Measurements from ENCODE around the gene VDAC1.

The VDAC1 gene

DNA sequence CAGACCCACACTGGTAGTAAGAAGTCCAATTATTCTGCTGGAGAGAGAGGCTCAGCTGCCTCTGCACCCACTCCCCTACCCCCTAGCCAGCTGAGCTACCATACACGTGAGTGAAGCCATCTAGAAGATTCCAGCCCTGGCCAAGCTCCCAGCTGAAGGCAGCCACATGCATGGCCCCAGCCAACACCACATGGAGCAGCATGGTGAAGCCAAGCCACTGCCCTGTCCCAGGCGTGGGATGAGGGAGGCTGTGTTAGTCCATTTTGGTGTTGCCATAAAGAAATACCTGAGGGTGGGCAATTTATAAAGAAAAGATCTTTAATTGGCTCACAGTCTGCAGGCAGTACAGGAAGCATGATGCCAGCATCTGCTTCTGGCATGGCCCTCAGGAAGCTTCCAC lies 20.0 kb upstream of the VDAC1 start:
- no peak for DNase-seq (ENCODE audit: low read depth in 2 of 2)

DNA sequence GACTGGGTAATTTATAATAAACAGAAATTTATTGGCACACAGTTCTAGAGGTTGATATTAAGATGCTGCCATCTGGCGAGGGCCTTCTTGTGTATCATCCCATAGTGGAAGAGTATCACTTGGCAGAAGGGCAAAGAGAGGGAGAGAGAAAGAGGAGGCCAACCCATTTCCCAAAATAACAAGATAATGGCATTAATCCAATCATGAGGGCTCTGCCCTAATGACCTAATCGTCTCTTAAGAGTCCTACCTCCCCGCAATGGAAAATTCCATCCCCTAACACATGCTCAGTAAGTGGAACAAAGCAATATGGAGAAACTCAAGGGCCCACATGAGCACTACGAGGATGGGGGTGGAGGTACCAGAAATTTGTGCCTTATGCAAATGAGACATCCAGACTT lies 17.6 kb upstream of the VDAC1 start:
- DNase-seq (ENCODE audit: low read depth in 2 of 2) = no peak

DNA sequence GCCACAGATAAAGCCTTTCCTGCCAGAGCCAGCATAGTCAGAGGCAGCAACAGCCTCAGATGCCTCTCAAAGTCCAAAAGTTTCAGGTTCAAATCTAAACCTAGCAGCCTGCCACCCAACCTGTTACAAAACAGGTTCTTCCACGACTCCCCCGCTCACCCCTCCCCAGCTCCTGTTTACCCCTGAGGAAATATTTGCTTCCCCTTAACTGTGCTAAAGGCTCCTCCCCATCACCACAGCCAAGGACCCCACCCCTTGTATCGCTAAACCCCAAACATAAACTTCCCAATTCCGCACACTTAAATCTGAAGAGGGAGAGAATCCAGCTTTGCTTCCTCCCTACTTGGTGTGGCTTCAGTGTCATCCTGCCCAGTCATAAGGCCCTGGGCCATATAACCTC lies 15.4 kb upstream of the VDAC1 start:
- DNase-seq (ENCODE audit: low read depth in 2 of 2) = no peak

DNA sequence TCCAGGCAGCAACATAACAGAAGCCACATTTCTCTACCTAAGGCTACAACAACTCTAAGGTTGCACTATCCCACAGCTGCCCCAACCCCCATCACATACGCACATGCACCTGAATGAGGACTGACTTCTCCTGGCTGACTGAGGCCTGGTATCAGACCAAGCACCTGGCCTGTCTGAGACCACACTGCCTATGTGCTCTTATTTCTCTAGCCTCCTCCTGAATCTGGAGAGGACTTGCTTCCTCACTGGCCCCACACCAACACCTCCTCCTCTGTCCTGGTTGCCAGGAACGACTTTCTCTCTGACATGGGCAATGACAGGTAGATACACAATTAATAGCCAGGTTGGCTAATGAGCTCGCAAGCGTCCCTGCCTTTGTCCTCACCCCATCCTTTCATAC lies 14.9 kb upstream of the VDAC1 start:
- DNase-seq (ENCODE audit: low read depth in 2 of 2) = no peak

DNA sequence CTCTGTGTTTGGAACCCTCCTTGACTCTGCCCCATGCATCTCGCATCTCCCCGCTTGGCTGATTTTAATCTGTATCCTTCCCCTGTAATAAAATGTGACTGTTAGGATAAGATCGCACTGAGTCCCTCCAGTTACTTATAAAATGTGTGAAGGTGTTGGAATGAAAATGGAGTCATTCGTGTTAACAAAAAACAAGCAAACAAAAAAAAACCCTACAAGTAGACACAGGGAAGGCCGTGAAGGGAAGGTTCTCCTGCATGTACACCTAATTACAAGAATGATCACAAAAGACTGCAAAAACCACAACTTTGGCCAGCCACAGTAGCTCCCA lies 14.2 kb upstream of the VDAC1 start:
- DNase-seq (ENCODE audit: low read depth in 2 of 2) = no peak

DNA sequence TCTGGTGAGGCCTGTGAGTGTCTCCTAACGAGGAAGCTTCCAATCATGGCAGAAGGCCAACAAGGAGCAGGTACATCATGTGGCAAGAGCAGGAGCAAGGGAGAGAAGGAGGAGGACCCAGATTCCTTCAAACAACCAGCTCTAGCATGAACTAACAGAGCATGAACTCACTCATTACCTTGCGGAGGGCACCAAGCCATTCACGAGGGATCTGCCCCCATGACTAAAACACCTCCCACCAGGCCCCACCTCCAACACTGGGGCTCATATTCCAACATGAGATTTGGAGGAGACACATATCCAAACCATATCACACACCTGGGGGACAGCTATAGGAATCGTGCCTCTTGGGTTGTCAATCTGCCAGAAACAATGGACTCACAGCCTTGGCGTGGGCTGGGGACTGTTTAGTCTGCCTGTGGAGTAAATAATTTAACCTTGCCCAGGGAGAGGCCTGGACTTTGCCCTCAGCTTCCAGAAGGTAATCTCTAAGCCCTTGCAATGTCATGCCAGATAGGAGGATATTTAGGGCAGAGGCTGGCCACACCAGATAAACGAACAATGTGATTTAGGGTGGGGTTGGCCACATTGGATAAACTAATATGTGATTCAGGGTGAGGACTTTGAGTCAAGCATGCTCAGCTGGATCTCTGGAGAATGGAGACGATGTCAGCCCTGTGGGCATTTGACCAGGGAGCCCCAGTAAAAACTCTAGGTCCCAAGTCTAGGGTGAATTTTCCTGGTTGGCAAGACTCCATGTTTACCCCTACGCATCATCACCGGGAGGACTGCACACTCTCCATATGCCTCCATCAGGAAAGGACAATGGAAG lies 13.6 kb upstream of the VDAC1 start:
- no peak for DNase-seq (ENCODE audit: low read depth in 2 of 2)

DNA sequence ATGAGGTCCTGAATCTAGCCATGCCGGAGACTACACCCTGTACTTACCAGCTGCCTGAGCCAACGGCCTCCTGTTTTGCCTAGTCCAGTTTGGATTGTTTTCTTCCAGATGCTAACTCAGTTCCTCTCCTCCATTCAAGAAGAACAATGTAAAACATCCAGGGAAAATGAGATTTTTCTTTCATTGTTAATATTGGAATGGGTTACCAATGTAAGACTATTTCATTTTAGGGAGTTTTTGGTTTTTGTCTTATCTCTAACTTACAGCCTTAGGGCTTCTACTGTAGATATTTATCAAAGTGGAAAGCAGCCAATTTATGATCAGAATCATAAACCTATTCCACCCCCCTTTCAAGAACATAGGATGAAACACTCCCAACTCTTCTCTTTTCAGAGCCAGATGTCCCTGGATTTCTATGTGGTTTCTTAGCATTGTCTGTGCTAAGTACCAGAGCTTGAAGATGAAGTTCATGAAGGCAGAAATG lies 3.5 kb upstream of the VDAC1 start:
- no peak for DNase-seq (ENCODE audit: low read depth in 2 of 2)

DNA sequence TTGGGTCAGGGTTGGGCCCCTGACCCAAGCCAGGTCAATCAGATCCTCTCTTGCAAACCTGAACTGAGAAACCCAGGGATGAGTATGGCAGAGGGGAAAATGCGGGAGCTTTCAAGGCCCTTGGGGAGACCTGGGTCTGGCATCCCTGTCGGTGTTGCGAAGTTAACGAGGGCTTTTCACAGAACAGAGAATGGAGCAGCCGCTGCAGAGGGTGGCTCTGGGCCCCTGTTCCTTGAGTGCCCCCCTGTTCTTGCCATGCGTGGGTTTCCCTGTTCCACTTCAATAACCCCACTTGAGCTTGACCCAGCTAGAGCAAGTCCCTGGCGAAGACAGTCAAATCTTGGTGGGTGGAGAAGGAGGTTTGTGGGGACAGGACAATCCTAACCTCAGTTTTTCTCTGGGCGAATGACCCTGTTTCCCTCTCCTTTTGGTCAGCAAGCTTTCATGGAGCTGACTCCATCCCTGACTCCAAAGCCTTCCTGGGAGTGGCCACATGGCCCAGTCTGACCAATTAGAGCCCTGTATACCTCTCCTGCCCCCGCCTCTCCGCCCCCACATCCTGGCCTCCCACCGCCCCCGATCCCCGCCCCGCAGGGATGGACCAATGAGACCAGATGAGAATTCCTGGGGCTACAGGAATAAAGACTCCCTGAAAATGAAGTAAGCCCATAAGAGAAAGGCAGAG lies 2.9 kb upstream of the VDAC1 start:
- no peak for DNase-seq (ENCODE audit: low read depth in 2 of 2)

DNA sequence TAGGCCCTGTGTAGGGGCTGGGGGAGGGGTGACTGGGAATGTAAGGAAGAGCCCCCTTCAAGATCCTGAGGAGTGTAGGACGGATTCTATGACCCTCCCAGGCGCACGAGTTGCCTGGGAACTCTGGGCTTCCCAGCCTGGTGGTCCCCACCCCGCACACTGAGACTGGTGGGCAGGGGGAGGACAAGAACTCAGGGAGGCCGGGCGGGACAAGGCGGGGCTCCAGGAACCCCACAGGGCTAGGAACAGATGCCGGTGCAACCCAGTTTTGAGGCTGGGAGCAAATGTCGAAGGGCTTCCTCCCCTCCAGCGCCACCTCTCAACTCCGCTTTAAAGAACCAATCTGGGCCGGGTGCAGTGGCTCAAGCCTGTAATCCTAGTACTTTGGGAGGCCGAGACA lies 1.3 kb upstream of the VDAC1 start:
- no peak for DNase-seq (ENCODE audit: low read depth in 2 of 2)

DNA sequence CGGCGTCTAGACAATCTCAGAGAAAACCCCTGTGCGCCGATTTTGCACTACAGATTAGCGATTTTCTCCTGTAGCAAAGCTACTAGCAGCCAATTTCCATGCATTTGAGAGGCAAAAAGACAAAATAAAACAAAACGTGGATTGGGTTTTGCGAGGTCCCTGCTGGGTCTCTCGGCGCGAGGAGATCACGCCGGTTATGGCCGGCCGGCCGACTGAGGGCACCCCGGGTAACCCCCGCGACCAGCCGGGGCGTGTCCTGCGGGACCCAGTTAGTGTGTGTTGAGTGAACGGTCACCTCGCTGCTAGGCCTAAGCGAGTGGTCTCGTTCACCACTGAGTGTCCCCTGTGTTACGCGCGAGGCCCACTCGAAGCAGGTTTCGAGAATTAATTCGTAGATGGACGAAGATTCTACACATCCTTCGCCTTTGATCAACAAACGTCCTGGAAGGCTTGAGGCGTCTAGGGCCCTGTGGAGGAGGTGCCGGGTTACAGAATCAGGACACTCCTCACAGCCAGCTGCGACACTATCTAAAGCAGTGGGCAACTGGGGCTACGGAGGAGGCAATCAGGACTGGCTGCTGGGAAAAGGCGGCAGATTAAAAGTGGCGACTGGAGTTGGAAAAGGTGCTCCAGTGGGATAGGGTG lies 764 bp upstream of the VDAC1 start:
- peak in 1 of 2 donors; percentile 15 for DNase-seq (ENCODE audit: low read depth in 2 of 2)

DNA sequence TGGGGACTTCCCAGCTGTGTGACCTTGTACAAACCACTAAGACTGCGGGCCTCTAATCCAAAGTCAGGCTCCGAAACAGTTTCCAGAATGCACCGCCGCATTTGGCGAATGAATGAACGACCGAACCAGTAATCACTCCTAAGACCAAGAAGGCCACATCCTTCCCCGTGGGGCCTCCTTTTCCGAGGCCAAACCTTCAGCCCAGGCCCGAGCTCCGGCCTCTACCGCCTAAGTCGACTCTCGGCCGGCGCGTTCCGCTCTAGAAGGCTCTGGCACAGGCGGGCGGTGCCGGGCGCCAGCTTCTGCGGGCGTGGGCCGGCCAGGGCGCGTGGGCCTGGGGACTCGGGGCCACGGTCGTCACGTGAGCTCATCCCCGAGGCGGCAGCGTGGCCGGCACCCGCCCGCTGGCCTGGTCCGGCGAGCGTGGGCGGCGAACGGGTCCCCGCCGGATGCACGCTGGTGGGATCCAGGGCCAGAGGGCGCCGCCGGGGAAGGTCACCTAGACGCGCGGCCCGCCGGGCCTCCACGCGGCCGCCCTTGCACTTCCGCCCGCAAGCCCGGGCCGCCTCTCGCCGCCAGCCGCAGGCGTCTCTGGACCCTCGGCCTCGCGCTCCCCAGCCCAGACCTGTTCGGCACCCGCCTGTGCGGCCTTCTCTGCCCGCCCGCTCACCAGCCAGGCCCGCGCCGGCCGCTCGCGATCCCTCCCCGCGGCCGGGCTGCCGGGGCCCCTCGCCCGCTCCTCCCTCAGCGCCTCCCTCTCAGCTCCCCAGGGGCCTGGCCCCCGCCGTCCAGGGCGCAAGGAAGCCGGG lies 754 bp downstream of the VDAC1 start:
- peak; percentile 19 to 30 for DNase-seq (ENCODE audit: low read depth in 2 of 2)

DNA sequence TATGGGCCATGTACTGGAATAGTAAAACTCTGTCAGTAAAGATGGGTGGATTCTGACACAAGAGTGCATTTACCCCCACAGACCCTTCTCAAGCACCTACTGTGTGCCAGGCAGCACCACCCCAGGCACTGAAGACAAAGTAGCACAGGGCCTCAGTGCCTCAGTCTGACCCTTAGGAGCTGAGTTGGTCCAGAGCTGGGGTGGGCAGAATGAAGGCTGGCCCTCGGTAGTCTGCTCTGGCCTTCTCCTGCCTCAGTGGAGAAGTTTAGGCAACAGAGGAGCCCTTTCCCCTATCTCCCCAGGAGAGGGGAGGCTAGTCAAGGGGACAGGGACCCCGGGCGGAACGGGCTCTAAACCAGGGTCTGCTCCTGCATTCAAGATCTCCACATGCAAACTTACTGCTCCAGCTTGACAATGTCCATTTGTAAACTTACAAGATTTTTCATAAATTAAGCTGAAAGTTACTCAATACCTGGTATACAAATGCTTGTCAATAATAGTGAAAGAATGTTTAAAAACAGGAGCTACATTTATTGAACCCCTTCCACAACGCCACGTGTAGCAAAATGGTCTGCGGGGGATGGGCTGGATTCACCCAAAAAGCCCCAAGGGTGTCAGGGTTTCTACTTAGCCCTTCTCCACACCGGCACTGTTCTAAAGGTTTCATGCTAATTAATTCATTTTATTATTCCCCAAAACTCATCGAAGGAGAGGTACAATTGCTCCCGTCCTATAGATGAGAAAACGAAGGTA lies 1.5 kb downstream of the VDAC1 start:
- DNase-seq (ENCODE audit: low read depth in 2 of 2) = peak; percentile 19 to 24

DNA sequence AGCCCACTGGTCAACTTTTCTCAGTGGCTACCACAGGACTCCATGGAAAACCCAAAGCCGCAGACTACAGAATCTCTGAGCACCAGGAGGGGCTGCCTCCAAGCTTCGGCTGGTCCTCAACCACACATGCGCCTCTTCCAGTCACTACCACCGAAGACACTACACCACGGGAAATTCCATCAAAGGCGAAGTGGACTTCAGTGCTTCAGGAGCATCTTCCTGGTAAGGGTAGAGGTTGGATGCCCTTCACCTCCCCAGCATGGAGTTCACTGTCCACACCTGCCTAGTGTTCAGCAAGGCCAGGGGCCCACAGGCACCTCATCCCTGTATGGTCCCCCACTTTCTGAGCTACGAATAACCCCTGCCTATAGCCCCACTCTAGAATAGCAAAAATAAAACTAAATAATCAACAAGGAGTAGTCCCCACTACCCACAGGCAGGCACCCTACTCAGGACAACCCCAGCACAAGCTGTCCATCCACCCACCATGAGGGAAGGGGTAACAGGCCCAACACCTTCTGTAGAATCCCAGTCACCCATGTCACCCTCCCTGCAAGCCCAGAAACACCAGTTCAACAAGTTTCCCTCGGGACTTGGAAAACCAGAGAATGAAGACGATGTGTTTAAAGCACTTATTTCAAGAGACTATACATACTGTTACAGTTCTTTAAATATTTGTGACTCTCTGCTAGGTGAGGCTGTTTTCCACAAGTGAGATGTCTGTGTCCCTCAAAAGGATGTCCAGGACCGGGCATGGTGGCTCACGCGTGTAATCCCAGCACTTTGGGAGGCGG lies 2.6 kb downstream of the VDAC1 start:
- no peak for DNase-seq (ENCODE audit: low read depth in 2 of 2)

DNA sequence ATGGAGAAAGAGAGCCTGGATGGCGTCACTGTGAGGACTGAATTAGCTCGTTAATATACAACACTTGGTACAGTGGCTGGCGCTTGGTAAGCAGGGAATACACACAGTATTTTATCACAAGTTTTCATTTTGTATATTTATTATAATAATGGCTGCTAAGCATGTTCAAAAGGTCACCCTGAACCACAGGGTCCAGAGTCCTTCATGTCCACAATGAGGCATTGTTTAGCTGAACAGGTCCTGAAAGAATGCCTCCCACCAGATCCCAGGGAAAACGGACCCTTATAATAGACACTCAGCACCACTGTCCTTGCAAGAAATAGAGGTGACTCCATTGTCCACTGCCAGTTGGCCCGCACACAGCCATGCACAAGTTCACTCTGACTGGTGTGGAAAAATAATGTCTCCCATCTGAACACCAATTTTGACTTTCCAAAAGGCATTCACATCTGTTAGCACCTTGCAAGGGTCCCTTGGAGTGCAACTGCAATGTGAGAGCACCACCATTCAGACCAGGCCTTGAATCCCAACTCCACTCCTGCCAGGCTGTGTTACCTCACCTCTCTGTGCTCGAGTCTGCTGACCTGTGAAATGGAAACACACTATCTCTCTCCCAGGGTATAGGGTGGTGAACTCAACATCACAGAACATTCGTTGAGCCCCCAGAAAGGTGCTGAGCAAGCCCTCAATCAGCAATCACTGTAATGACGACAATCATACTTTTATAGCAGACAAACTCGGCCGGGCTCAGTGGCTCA lies 3.9 kb downstream of the VDAC1 start:
- DNase-seq (ENCODE audit: low read depth in 2 of 2) = no peak

DNA sequence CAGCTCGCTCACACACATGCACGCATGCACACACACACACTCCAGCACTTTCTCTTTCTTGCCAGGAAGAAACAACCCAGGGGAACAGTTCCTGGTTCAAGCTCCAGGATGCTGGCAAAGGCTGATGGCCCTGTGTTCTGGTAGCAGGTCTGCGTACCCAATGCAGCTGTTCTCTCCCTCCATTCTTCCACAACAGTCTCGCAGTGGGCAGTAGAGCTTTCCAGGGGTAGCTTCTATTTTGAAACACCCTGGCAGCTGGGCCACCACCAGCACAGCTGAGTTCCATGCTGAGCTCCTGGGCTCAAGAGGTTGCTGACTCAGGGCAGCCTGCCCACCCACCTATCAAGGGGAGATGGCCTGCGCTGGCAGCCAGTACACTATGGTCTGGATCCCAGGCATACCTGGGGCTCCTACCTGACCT lies 4.7 kb downstream of the VDAC1 start:
- DNase-seq (ENCODE audit: low read depth in 2 of 2) = no peak

DNA sequence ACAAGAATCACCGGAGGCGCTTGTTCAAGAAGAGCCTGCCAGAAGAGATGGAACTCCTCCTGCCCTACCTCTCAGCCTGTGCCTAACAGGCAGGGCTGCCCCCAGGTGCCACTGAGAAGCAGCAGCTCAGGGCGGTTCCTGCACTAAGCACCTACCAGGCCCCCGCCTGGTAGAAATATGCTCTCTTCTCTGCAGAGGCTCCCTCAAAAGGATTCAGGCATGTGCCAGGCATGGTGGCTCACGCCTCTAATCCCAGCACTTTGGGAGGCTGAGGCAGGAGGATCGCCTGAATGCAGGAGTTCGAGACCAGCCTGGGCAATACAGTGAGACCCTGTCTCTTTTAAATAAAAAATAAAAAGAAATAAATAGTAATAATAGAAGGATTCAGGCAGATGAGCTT lies 6.0 kb downstream of the VDAC1 start:
- no peak for DNase-seq (ENCODE audit: low read depth in 2 of 2)

DNA sequence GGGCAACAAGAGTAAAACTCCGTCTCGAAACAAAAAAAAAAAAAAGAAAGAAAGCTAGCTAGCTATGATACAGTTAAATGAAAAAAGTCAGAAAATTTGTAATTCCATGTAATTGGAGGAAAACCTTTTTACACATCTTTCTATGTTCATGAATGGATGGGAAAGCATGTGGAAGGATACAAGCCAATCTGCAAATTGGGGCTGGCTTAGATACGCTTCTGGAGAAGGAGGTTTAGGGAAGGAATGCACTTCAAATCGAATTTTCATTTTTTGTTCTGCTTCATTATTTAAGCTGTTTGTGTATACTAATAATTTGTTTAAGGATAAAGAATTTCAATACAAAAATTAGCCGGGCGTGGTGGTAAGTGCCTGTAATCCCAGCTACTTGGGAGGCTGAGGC lies 6.7 kb downstream of the VDAC1 start:
- no peak for DNase-seq (ENCODE audit: low read depth in 2 of 2)

DNA sequence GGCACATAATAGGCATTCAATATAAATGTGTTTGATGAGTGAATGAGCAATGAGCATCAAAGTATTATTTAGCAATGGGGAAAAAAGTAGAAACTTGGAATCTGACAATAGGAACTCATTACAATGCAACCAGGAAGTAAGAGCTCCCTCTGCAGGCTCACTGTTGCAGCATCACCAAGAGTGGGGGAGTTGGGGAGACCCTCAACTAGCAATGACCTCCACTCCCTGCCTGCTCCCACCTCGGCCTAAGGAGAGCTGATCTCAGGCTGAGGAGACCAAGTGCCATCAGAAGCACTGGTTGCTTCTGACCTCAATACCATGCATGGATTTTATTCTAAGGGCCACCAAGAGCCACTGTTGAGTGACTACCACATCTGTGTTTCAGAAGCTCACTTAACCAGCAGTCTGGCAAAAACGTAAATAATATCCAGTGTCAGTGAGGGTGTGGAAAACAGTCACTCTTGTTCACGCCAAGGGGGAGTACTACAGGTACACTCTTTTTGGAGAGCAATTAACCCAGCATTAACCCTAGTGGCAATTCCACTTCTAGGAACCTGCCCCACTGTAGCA lies 8.0 kb downstream of the VDAC1 start:
- DNase-seq (ENCODE audit: low read depth in 2 of 2) = no peak

DNA sequence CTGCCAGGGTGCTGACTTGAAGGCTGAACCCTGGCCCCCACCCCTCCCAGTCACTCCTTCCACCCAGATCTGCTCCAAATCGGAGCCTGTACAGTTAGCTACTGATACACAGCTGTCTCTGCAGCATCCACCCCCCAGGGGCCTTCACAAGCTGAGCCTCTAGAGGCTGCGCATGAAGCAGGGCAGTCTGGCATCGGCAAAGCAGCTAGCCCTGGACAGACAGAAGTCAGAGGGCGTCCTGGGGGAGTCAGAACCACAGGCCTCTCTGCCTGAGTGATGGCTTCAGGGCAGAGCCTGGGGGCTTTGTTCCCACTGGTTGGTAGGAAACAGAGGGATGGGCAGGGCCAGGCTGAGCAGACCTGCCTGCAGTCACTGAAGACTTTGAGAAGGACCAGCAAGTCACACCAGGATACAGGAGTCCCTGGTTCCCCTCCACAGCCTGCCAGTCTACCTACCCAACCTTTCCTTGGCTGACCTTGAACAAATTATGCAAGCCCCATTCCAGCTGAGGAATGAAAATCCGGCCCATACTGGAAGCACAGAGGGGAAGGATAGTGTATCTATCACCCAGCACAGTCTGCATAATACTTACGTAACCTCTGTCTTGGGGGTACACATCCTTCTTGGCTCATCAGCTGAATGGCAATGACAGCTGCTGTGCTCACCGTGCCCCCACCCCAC lies 8.8 kb downstream of the VDAC1 start:
- no peak for DNase-seq (ENCODE audit: low read depth in 2 of 2)
